SK-N-SH treated with all-trans-retinoic acid at 6 μM for 48 hours (cell line): ENCODE measurements around the gene CLINT1.

Source experiments
- ARNTL ChIP-seq: fragments of 450-650 bp; formaldehyde crosslinking; IDR thresholded peaks from 2 replicates; pipeline ENCODE4 v1.5.0; 2020; ENCODE audit warnings: low read depth, mild to moderate bottlenecking, moderate library complexity, borderline replicate concordance
- GLIS3 ChIP-seq: fragments of 250-450 bp; sonication (Bioruptor Pico); IDR thresholded peaks from 2 replicates; pipeline ENCODE4 v1.5.0; 2020; ENCODE audit warnings: mild to moderate bottlenecking, moderate library complexity
- POU6F1 ChIP-seq: fragments of 250-450 bp; sonication (Bioruptor Pico); IDR thresholded peaks from 2 replicates; pipeline ENCODE4 v1.8.0; 2021; ENCODE audit warnings: low read depth, mild to moderate bottlenecking, moderate library complexity, borderline replicate concordance
- SNAI2 ChIP-seq: fragments of 250-450 bp; sonication (Bioruptor Pico); IDR thresholded peaks from 2 replicates; pipeline ENCODE4 v1.5.0; 2020; ENCODE audit warnings: mild to moderate bottlenecking, moderate library complexity
- TSHZ2 ChIP-seq: fragments of 250-450 bp; sonication (Bioruptor Pico); IDR thresholded peaks from 2 replicates; pipeline ENCODE4 v1.5.0; 2020; ENCODE audit warnings: mild to moderate bottlenecking, moderate library complexity
- ZFP30 ChIP-seq: fragments of 450-650 bp; formaldehyde crosslinking; IDR thresholded peaks from 2 replicates; pipeline ENCODE4 v1.5.0; 2022; ENCODE audit warnings: mild to moderate bottlenecking, moderate library complexity
- ZNF8 ChIP-seq: fragments of 450-650 bp; formaldehyde crosslinking; IDR thresholded peaks from 2 replicates; pipeline ENCODE4 v1.5.0; 2020; ENCODE audit warnings: mild to moderate bottlenecking, moderate library complexity

GRCh38 chr5:157839157-157839795 is 19.7 kb downstream of the CLINT1 start:
- no peak for TF ChIP-seq ARNTL (CRISPR knock-in tag)
- no peak for TF ChIP-seq ZFP30 (CRISPR knock-in tag)
- no peak for TF ChIP-seq ZNF8
- no peak for TF ChIP-seq POU6F1 (CRISPR knock-in tag)
- TF ChIP-seq TSHZ2 (CRISPR knock-in tag), result no peak
- no peak for TF ChIP-seq SNAI2 (CRISPR knock-in tag)
- no peak for TF ChIP-seq GLIS3
